Right lung (tissue), 10 donors: ENCODE measurements around the gene LRRC42. TPM values are rescaled to one million over a fixed set of nuclear protein-coding genes. Genes with fewer than 3 reads are reported as not detected.

Experiments used
- DNase-seq, 2 donors: peaks; one replicate each; pipeline ENCODE4 v3.0.0-alpha.2; 2013
- long read RNA-seq, 8 donors: transcript quantifications; one replicate each; lab custom pipeline, GENCODE V29; 2026
- polyA plus RNA-seq, 5 donors: library from polyadenylated mRNA; unstranded; fragments of 120-200 nt; gene quantifications; one replicate each; pipeline versions ENCODE4 v1.2.1 to v1.2.3, GENCODE V29; 2013; ENCODE audit warnings: inconsistent platforms in 1 of 5, low replicate concordance in 1 of 5; ENCODE audit not compliant: insufficient read length in 5 of 5, insufficient read depth in 1 of 5

Gene LRRC42
- polyA plus RNA-seq = 10 to 100 TPM; 31.5 to 38.9 (median 35.1) TPM
- long read RNA-seq, donor 1, transcript LRRC42-205 (3 exons, 611 nt) = major isoform, 9 of 25 reads
- long read RNA-seq, donor 1, transcript LRRC42-201 (8 exons, 1,727 nt) = minor isoform, 8 of 25 reads
- long read RNA-seq, donor 1, partial matches to known transcripts = 0 of 25 reads
- long read RNA-seq, donor 1, other reads (novel, unspliced or antisense) = 7 of 25 reads
- long read RNA-seq, donor 2, transcript LRRC42-205 (3 exons, 611 nt) = major isoform, 5 of 13 reads
- long read RNA-seq, donor 2, partial matches to known transcripts = 5 of 13 reads
- long read RNA-seq, donor 2, other reads (novel, unspliced or antisense) = 0 of 13 reads
- long read RNA-seq, donor 3, transcript LRRC42-205 (3 exons, 611 nt) = minor isoform, 9 of 25 reads
- long read RNA-seq, donor 3, transcript LRRC42-203 (9 exons, 2,037 nt) = minor isoform, 5 of 25 reads
- long read RNA-seq, donor 3, transcript LRRC42-201 (8 exons, 1,727 nt) = major isoform, 11 of 25 reads
- long read RNA-seq, donor 3, partial matches to known transcripts = 0 of 25 reads
- long read RNA-seq, donor 3, other reads (novel, unspliced or antisense) = 0 of 25 reads
- long read RNA-seq, donor 4, partial matches to known transcripts = 0 of 9 reads
- long read RNA-seq, donor 4, other reads (novel, unspliced or antisense) = 0 of 9 reads
- long read RNA-seq, donor 5, transcript LRRC42-201 (8 exons, 1,727 nt) = major isoform, 12 of 37 reads
- long read RNA-seq, donor 5, transcript LRRC42-205 (3 exons, 611 nt) = minor isoform, 11 of 37 reads
- long read RNA-seq, donor 5, partial matches to known transcripts = 11 of 37 reads
- long read RNA-seq, donor 5, other reads (novel, unspliced or antisense) = 0 of 37 reads
- long read RNA-seq, donor 6, transcript LRRC42-201 (8 exons, 1,727 nt) = major isoform, 12 of 23 reads
- long read RNA-seq, donor 6, transcript LRRC42-205 (3 exons, 611 nt) = minor isoform, 5 of 23 reads
- long read RNA-seq, donor 6, partial matches to known transcripts = 5 of 23 reads
- long read RNA-seq, donor 6, other reads (novel, unspliced or antisense) = 0 of 23 reads
- long read RNA-seq, donor 7, transcript LRRC42-203 (9 exons, 2,037 nt) = major isoform, 8 of 24 reads
- long read RNA-seq, donor 7, transcript LRRC42-201 (8 exons, 1,727 nt) = minor isoform, 7 of 24 reads
- long read RNA-seq, donor 7, partial matches to known transcripts = 8 of 24 reads
- long read RNA-seq, donor 7, other reads (novel, unspliced or antisense) = 0 of 24 reads
- long read RNA-seq, donor 8, partial matches to known transcripts = 5 of 9 reads
- long read RNA-seq, donor 8, other reads (novel, unspliced or antisense) = 0 of 9 reads

- DNase-seq = no peak
Measured at GRCh38 chr1:53946252-53947171, at the start of gene LRRC42. LRRC42 (plus strand) TSS chr1:53946350; CDS start chr1:53952000, 5,650 bp downstream.

- no peak for DNase-seq
Measured at GRCh38 chr1:53896635-53897229, 49.4 kb upstream of the LRRC42 start.

GRCh38 chr1:53899206-53899628, 46.9 kb upstream of the LRRC42 start:
- peak; percentile 41 to 55 for DNase-seq

- no peak for DNase-seq
Measured at GRCh38 chr1:53899708-53900107, 46.4 kb upstream of the LRRC42 start.

GRCh38 chr1:53902235-53903138, 43.7 kb upstream of the LRRC42 start:
- no peak for DNase-seq

GRCh38 chr1:53905509-53905908, 40.6 kb upstream of the LRRC42 start:
- DNase-seq = no peak

GRCh38 chr1:53906121-53906520, 40.0 kb upstream of the LRRC42 start:
- DNase-seq = no peak

- no peak for DNase-seq
Measured at GRCh38 chr1:53909946-53910345, 36.2 kb upstream of the LRRC42 start.

- no peak for DNase-seq
Measured at GRCh38 chr1:53911442-53911841, 34.7 kb upstream of the LRRC42 start.

- no peak for DNase-seq
Measured at GRCh38 chr1:53913352-53914033, 32.7 kb upstream of the LRRC42 start.

GRCh38 chr1:53918343-53918742, 27.8 kb upstream of the LRRC42 start:
- DNase-seq = no peak

- DNase-seq = no peak
Measured at GRCh38 chr1:53919675-53920066, 26.5 kb upstream of the LRRC42 start.

- no peak for DNase-seq
Measured at GRCh38 chr1:53927376-53927881, 18.7 kb upstream of the LRRC42 start.

GRCh38 chr1:53929246-53929960, 16.7 kb upstream of the LRRC42 start:
- DNase-seq = no peak

- DNase-seq = no peak
Measured at GRCh38 chr1:53930932-53931331, 15.2 kb upstream of the LRRC42 start.

- DNase-seq = no peak
Measured at GRCh38 chr1:53931523-53931922, 14.6 kb upstream of the LRRC42 start.

- DNase-seq = no peak
Measured at GRCh38 chr1:53934170-53934765, 11.9 kb upstream of the LRRC42 start.
